ENCODE data around the gene ITIH4. TPM values are rescaled to one million over a fixed set of nuclear protein-coding genes. Genes with fewer than 3 reads are reported as not detected.

ITIH4 gene
- total RNA-seq, 1 experiment from 2014 or later = not detected

- no peak for DNase-seq (ENCODE audit: low read depth in 1 of 2, low spot score in 2 of 2)
- no peaks in the 10 kb centered on the region for H3K4me1 ChIP-seq (replicated peaks)
- H3K27ac ChIP-seq = no peak overlapping the region
- no peaks in the 10 kb centered on the region for H3K9me3 ChIP-seq (replicated peaks)
- H3K36me3 ChIP-seq = no peaks in the 10 kb centered on the region
- H3K4me3 ChIP-seq = no peak overlapping the region
- no peaks in the 10 kb centered on the region for H3K27me3 ChIP-seq (replicated peaks)
Measured at GRCh38 chr3:52795298-52795900, 35.1 kb downstream of the ITIH4 start.

DNA sequence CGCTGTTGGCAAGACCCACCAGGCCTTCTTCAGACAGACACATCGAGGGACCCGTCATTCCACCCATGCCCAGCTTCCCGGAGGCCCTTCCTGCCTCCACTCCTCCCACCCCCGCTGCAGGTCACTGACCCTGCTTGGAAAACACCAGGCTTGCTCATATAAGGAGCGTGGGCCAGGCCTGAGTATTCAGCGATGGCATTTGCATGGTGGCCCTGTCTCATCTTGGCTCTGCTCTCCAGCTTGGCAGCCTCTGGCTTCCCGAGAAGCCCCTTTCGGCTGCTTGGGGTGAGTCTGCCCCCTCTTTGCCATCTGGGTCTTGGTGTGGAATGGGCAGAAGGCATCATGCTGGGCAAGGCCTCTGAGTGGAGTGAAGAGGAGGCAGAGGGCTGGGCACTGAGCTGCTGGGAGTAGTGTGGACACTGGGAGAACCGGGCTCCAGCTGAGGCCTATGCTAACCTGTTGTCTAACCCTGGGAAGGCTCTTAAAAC is 35.8 kb downstream of the ITIH4 start, which contains the start of gene ITIH3:
Gene ITIH3 (plus strand): TSS at position 185 of the 488 bp plus-strand sequence. CDS start 8 bp downstream, at position 193.
- Histone ChIP-seq H3K36me3 (no peaks in the 10 kb centered on the region), H3K27ac (no peak within 1 kb of the TSS), H3K4me3 (no peak within 1 kb of the TSS), H3K9me3 (replicated peaks) (no peaks in the 10 kb centered on the region), H3K4me1 (replicated peaks) (no peaks in the 10 kb centered on the region), H3K27me3 (replicated peaks) (no peaks in the 10 kb centered on the region)
- no peak for DNase-seq (ENCODE audit: low read depth in 1 of 2, low spot score in 2 of 2)

GRCh38 chr3:52793702-52794611 is 36.5 kb downstream of the ITIH4 start:
- Histone ChIP-seq H3K9me3 (replicated peaks) (no peaks in the 10 kb centered on the region), H3K36me3 (no peaks in the 10 kb centered on the region), H3K27ac (no peak overlapping the region), H3K4me1 (replicated peaks) (no peaks in the 10 kb centered on the region), H3K4me3 (no peak overlapping the region), H3K27me3 (replicated peaks) (no peaks in the 10 kb centered on the region)
- DNase-seq (ENCODE audit: low read depth in 1 of 2, low spot score in 2 of 2) = no peak

DNA sequence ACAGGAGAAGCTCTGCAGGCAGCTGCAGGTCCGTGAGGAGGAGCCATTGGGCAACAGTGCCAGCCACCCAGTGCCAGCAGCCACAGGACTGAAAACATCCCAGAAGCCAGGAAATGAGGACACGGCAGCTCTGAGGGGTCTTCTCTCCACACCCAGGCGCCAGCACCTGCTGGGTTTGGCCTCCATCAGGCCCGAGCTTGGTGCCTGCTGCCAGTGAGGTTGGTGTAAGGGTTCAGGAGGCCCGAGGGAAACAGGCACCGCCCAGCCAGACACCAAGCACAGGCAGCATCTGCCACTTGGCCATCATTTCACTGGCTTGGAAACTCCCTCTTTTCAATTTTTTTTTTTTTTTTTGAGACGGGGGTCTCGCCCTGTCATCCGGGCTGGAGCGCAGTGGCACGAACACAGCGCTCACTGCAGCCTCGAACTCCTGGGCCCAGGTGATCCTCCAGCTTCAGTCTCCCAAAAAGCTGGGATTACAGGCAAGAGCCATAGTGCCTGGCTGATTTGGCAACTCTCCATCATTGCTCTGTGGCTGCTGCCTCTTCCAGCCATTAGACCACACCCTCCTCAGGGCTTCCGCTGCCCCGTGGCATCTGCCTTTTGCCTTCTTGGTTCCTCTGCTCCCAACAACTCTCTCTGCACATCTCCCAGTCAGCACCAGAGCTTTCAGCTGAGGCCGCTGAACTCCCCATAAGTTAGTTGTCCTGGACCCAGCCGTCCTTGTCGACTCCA is 37.3 kb downstream of the ITIH4 start:
- Histone ChIP-seq H3K27ac (no peak overlapping the region), H3K36me3 (no peaks in the 10 kb centered on the region), H3K9me3 (replicated peaks) (no peaks in the 10 kb centered on the region), H3K4me3 (no peak overlapping the region), H3K27me3 (replicated peaks) (no peaks in the 10 kb centered on the region), H3K4me1 (replicated peaks) (no peaks in the 10 kb centered on the region)
- no peak for DNase-seq (ENCODE audit: low read depth in 1 of 2, low spot score in 2 of 2)

DNA sequence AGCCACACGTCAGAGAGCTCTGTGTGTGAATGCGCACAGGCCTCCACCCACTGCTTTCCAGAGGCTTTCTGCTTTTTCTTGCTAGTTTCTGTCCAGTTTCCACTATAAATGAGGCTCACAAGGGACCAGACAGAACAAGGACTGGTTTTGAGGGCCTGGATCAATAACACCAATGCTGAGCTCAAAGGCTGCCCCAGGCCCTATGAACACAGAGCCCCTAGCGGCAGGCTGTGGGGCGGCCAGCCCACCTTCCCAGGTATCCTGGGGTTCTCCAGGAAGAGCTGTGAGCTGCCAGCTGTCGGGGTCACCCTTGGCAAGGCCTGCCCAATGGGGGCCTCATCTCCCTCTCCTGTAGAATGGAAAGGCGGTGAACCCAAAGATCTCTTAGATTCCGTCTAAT is 38.1 kb downstream of the ITIH4 start:
- no peak for DNase-seq (ENCODE audit: low read depth in 1 of 2, low spot score in 2 of 2)
- Histone ChIP-seq H3K27ac (no peak overlapping the region), H3K4me1 (replicated peaks) (no peaks in the 10 kb centered on the region), H3K27me3 (replicated peaks) (no peaks in the 10 kb centered on the region), H3K4me3 (no peak overlapping the region), H3K9me3 (replicated peaks) (no peaks in the 10 kb centered on the region), H3K36me3 (no peaks in the 10 kb centered on the region)

- H3K4me1 ChIP-seq (replicated peaks) = no peaks in the 10 kb centered on the region
- no peaks in the 10 kb centered on the region for H3K9me3 ChIP-seq (replicated peaks)
- no peaks in the 10 kb centered on the region for H3K36me3 ChIP-seq
- no peaks in the 10 kb centered on the region for H3K27me3 ChIP-seq (replicated peaks)
- no peak for DNase-seq (ENCODE audit: low read depth in 1 of 2, low spot score in 2 of 2)
- H3K27ac ChIP-seq = no peak overlapping the region
- no peak overlapping the region for H3K4me3 ChIP-seq
Measured at GRCh38 chr3:52791928-52792327, 38.5 kb downstream of the ITIH4 start.

DNA sequence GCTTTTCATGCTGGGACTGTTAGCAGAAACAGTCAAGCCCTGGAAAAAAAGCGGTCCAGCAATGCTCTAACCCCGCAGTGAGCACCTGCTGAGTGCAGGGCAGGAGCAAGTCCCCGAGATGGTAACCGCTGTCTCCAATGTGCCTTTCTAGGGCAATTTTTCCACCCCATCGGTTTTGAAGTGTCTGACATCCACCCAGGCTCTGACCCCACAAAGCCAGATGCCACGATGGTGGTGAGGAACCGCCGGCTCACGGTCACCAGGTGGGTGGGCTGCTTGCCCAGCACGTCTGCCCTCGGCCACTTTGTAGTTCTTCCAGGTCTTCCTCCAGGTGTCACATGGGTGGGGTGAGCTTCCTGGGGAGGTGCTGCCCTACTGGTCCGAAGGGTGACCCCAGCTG is 39.1 kb downstream of the ITIH4 start:
- Histone ChIP-seq H3K9me3 (replicated peaks) (no peaks in the 10 kb centered on the region), H3K4me1 (replicated peaks) (no peaks in the 10 kb centered on the region), H3K4me3 (no peak overlapping the region), H3K27ac (no peak overlapping the region), H3K36me3 (no peaks in the 10 kb centered on the region), H3K27me3 (replicated peaks) (no peaks in the 10 kb centered on the region)
- no peak for DNase-seq (ENCODE audit: low read depth in 1 of 2, low spot score in 2 of 2)

GRCh38 chr3:52790741-52791140 is 39.7 kb downstream of the ITIH4 start:
- Histone ChIP-seq H3K4me3 (no peak overlapping the region), H3K9me3 (replicated peaks) (no peaks in the 10 kb centered on the region), H3K27me3 (replicated peaks) (no peaks in the 10 kb centered on the region), H3K36me3 (no peaks in the 10 kb centered on the region), H3K27ac (no peak overlapping the region), H3K4me1 (replicated peaks) (no peaks in the 10 kb centered on the region)
- no peak for DNase-seq (ENCODE audit: low read depth in 1 of 2, low spot score in 2 of 2)

DNA sequence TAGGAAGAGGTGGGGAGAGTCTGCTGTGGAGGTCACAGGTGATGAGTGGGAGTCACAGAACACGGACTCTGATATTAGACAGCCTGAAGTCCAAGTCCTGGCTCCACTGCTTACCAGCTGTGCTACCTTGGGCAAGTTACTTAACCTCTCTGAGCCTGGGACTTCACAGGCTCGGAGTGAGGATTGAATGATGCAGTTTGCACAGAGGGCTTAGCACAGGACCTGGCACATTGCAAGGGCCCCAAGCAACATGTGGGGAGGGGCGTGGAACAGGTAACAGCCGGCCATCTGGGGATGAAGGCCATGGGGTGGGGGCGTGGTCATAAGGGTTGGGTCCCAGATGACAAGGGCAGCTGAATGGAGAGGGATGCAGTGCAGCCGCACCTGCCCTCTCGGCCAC is 40.1 kb downstream of the ITIH4 start:
- Histone ChIP-seq H3K4me3 (no peak overlapping the region), H3K27ac (no peak overlapping the region), H3K36me3 (no peaks in the 10 kb centered on the region), H3K27me3 (replicated peaks) (no peaks in the 10 kb centered on the region), H3K4me1 (replicated peaks) (no peaks in the 10 kb centered on the region), H3K9me3 (replicated peaks) (no peaks in the 10 kb centered on the region)
- no peak for DNase-seq (ENCODE audit: low read depth in 1 of 2, low spot score in 2 of 2)

DNA sequence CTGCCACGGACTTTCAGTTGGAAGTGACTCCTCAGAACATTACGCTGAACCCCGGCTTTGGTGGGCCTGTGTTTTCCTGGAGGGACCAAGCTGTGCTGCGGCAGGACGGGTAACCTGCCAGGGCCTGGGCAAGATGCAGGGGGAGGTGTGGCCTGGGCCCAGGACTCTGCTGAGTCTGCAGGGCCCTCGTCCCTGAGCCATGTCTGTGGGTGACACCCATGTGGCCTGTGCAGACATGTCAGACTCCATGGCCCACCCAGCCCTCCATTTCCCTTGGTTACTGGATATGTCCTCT is 40.8 kb downstream of the ITIH4 start:
- no peak for DNase-seq (ENCODE audit: low read depth in 1 of 2, low spot score in 2 of 2)
- no peaks in the 10 kb centered on the region for H3K36me3 ChIP-seq
- H3K4me1 ChIP-seq (replicated peaks) = no peaks in the 10 kb centered on the region
- H3K9me3 ChIP-seq (replicated peaks) = no peaks in the 10 kb centered on the region
- no peak overlapping the region for H3K4me3 ChIP-seq
- H3K27me3 ChIP-seq (replicated peaks) = no peaks in the 10 kb centered on the region
- no peak overlapping the region for H3K27ac ChIP-seq

DNA sequence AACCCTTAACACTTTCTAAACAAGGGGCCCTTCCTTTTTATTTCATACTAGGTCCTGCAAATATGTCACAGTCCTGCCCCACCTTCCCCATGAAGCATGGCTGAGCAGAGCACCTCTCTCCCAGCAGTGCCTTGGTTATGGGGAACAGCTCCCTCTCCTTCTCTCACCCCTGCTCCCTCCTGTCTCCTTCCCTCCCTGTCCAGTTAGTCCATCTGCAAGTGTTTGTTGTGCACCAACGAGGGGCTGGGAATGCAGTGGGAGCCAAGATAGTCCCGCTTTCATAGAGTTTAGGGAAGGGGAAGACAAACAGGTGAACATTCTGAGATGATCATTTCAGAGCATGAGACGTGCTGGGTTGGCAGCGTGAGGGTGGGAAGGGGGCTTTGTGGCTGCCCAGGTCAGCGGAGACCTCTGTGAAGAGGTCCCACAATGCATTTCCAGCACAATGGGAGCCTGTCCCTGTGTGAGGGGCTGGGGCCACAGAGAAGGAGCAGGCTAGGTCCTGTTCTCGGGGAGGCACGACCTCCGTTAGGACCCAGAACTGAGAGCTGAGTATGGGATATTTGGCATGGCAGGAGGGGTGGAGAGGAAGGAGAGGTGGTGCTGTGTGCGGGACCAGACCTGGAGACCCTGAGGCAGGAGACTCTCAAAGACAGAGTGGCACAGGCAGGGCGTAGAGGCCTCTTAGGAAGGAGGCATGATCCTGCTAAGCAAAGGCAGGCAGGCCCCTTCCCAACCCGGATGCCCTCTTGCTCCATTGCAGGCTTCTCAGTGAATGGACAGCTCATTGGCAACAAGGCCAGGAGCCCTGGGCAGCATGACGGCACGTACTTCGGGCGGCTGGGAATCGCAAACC is 41.4 kb downstream of the ITIH4 start:
- DNase-seq (ENCODE audit: low read depth in 1 of 2, low spot score in 2 of 2) = no peak
- Histone ChIP-seq H3K27me3 (replicated peaks) (no peaks in the 10 kb centered on the region), H3K27ac (no peak overlapping the region)

DNA sequence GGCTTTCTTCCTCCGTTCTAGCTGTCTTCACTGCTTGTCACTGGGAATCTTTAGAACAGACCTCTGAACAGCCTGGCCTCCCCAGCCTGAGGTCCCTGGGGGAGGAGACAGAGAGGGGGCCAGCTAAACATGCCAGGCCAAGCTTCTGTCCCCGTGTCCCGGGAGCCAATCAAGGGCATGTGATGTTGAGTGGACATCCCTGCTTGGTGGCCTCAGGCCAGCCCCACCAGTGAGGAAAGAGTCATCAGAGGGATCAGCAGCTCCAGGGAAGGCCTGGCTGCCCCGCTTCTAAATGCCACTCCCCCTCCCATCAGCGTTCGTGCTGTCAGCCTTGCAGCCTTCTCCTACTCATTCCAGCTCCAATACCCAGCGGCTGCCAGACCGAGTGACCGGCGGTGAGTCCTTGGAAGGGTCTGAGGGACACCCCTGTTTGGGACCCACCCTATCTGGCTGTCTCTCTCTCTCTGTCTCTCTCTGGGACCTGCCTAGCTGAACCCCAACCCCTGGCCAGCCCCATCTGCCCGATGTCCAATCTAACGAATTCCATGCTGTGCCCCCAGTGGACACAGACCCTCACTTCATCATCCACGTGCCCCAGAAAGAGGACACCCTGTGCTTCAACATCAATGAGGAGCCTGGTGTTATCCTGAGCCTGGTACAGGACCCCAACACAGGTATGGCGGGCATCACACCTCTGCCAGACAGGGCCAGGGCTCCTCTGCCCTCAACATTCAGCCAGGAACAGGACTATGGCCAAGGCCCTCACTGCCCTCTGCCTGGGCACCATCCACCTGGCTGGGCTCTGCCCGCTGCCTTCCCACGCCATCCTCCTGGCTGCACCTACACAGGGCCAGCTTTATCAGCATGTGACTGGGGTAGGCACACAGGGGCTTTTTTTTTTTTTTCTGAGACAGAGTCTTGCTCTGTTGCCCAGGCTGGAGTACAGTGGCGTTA is 42.5 kb downstream of the ITIH4 start:
- H3K27me3 ChIP-seq (replicated peaks) = no peaks in the 10 kb centered on the region
- no peaks in the 10 kb centered on the region for H3K9me3 ChIP-seq (replicated peaks)
- H3K4me3 ChIP-seq = no peak overlapping the region
- H3K4me1 ChIP-seq (replicated peaks) = no peaks in the 10 kb centered on the region
- DNase-seq (ENCODE audit: low read depth in 1 of 2, low spot score in 2 of 2) = no peak
- H3K36me3 ChIP-seq = no peaks in the 10 kb centered on the region
- H3K27ac ChIP-seq = no peak overlapping the region

More for the DNA sequence above, 41.4 kb downstream of the ITIH4 start:
- Histone ChIP-seq H3K4me3 (no peak overlapping the region), H3K4me1 (replicated peaks) (no peaks in the 10 kb centered on the region), H3K36me3 (no peaks in the 10 kb centered on the region), H3K9me3 (replicated peaks) (no peaks in the 10 kb centered on the region)
